ENCODE data around the gene ARID3A. TPM values are rescaled to one million over a fixed set of nuclear protein-coding genes. Genes with fewer than 3 reads are reported as not detected.

ARID3A gene
- total and polyA plus RNA-seq, 2 of the 8 experiments (the other 6 are each of a cell fraction or from before 2014, with no cell fraction given), result 40.5 to 77.4 TPM

DNA sequence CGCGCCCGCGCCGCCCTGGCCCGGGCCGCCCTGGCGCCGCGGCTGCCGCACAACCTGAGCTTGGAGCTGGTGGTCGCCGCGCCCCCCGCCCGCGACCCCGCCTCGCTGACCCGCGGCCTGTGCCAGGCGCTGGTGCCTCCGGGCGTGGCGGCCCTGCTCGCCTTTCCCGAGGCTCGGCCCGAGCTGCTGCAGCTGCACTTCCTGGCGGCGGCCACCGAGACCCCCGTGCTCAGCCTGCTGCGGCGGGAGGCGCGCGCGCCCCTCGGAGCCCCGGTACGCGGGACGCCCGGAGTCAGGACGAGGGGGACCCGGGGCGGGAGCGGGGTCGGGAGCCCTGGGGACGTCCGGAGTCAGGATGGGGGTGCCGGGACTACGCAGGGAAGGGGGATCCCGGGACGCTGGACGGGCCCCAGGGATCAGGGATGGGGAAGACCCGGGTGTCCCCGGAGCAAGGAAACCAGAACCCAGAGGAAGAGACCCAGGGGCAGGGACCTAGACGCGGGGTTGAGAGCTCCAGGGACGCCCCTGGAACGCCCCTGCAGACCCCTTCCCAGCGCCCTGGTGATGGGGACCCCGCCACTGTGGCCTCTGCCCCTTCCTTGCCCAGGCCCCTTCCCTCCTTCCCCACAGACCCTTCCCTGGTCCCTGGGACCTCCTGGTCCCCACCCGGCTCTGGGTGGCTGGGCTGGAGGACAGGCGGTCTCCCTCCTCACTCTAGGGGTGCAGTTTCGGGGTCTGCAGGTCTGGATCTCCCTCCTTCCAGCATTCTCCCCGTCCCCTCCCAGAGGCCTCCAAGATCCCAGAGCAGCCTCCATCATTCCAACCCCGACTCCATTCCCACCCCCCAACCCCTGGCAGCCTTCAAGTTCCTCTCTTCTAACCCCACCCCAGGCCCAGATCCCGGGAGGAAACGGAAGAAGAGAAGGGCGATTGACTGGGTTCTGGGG lies 75.0 kb downstream of the ARID3A start (continued):
- TF ChIP-seq KDM5A (IDR thresholded peaks at IDR 0.05; ENCODE audit: low read length), result no peak
